ENCODE measurements around the gene MYO7A.

Gene MYO7A

DNA sequence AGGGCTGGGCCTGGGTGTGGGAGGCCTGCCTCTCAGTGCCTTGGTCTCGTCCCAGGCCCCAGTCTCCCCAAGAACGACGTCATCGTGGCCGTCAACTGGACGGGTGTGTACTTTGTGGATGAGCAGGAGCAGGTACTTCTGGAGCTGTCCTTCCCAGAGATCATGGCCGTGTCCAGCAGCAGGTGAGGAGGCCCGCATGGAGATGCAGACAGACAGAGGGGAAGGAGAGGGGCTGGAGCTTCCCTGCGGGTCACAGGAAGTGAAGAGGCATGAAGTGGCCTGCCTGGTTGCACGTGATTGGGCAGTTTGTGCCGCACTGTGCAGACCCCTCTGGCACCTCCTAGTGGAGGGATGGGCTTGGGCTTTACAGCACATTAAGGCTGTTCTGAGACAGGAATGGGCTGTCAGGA is 70.4 kb downstream of the MYO7A start:
- DNase-seq (ENCODE audit: low read depth in 4 of 4, low spot score in 1 of 4) = peak in 1 of 4 experiments; percentile 27

DNA sequence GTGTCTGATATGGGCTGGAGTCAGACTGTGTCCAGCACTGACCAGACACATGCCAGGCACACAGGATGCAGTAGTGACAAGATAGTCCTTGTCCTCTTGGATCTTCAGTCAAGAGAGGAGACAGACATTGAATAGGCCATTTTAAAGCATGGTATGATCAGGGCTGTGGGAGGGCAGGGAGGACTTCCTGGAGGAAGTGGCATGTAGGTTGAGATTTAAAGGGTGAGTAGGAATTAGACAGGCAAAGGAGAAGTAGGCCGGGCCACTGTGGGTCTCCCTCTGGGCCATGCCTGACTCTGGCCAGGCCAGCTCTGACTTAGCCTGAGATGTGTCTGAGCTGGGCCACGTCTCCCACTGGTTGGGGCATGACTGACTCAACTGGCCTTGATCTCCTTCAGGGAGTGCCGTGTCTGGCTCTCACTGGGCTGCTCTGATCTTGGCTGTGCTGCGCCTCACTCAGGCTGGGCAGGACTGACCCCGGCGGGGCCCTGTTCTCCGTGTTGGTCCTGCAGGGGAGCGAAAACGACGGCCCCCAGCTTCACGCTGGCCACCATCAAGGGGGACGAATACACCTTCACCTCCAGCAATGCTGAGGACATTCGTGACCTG is 71.2 kb downstream of the MYO7A start:
- DNase-seq (ENCODE audit: low read depth in 4 of 4, low spot score in 1 of 4) = no peak

DNA sequence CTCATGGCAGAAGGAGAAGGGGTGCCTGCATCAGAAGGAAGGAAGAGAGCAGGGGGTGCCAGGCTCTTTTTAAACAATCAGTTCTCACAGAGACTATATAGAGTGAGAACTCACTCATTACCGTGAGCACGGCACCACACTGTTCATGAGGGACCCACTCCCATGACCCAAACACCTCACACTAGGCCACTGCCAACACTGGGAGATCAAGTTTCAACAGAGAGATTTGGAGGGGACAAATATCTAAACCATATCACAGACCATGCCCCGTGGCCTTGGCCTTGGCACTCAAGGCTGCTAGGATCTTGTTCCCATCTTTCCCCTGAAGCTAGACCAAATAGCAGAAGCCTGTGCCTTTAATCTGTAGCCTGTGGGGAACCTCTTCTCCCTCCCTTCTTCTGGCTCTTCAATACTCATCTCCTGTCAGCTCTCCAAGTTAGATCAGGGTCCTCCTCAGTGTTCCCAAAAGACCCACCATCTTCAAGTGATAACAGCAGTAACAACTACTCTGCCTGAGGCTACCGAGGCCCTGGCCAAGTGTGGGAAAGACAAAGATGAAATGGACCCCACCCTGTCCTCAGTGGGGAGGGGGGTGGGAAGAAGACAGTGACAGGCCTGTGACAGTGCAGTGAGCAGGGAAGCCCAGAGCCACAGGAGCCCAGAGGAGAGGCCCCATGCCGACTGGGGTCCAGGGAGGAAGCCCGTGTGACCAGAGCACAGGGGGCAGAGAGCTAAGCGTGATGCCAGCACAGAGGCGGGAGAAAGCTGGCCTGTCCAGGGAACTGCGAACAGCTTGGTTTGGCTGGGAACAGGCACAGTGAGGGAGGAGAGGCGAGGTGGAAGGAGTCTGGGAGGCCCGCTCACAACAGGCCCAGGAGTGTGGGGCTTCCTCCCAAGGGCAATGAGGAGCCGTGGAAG is 72.6 kb downstream of the MYO7A start:
- DNase-seq (ENCODE audit: low read depth in 4 of 4, low spot score in 1 of 4) = no peak

DNA sequence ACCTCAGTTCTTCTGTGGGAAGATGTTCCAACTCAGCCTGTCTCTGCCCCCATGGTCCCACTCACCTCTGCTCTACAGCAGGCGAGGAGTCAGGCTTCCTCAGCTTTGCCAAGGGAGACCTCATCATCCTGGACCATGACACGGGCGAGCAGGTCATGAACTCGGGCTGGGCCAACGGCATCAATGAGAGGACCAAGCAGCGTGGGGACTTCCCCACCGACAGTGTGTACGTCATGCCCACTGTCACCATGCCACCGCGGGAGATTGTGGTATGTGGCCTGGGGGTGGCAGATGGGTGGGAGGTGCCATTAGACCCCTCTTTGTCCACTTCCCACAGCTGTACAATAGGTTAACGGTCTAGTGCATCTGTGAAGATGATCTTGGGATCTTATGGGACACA is 73.3 kb downstream of the MYO7A start:
- DNase-seq (ENCODE audit: low read depth in 4 of 4, low spot score in 1 of 4) = no peak

DNA sequence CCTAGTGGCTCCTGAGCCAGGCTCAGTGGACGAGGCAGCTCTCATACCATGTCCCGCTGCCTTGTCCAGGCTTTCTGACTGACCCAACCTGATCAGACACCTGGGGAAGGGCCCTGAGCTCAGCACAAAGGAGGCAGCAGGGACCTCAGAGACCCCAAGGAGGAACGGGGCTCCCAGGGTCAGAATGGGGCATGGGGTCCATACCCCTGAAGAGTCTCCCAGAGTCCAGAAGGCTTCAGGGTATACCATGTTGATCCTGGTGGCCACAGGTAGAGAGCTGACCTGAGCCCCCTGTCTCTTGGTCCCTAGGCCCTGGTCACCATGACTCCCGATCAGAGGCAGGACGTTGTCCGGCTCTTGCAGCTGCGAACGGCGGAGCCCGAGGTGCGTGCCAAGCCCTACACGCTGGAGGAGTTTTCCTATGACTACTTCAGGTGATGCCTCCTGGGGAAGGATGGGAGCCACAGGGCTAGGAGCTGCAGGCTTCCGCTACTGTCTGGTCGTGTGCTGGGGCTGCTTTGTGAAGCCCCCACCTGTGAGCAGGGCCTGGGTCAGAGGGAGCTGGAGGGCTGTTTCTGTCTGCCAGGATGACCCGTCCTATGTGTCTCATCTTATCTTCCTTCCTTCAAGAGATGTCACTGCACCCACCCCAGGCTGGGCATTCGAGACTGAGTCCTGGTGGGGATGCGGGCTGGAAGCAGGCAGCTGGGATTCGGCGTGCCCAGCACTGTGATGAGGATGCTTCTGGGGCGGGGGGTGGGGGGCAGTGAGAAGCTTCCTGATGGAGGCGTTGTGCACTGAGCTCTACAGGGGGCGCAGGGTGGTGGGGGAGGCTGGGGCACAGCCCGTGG is 74.2 kb downstream of the MYO7A start:
- DNase-seq (ENCODE audit: low read depth in 4 of 4, low spot score in 1 of 4) = no peak

DNA sequence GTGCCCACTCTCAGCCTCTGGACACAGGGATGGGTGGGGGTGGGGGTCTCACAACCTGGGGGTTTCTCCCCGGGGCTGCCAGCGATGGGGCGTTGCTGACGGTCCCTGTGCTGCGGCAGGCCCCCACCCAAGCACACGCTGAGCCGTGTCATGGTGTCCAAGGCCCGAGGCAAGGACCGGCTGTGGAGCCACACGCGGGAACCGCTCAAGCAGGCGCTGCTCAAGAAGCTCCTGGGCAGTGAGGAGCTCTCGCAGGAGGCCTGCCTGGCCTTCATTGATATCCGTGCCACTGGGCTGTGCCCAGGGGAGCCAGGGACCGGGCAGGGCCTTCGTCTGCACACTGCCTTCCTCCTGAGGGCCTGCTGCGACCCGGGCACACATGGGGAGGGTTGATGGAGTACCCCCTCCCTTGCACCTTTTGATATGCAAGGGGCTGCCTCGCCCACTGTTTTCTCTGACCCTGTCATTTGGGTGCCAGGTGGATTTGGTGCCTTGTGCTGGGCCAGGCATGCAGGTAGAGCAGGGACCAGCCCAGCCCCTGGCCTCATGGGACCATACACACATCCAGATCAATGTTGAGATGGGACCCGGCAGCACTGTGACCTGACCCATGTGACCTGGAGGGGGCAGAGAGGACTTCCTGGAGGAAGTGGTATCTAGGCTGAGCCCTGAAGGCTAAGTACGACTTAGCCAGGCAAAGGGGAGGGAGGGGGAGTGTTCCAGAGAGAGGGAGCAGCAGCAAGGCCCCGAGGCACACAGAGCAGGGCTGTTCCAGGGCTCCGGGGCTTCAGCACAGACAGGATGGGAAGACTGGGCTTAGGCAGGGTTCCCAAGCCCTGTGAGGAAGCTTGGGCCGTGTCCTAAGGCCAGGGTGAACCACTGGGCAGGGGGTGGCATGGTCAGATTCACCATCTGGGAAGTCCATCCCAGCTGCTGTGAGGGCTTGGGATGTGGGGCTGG is 75.2 kb downstream of the MYO7A start:
- no peak for DNase-seq (ENCODE audit: low read depth in 4 of 4, low spot score in 1 of 4)

DNA sequence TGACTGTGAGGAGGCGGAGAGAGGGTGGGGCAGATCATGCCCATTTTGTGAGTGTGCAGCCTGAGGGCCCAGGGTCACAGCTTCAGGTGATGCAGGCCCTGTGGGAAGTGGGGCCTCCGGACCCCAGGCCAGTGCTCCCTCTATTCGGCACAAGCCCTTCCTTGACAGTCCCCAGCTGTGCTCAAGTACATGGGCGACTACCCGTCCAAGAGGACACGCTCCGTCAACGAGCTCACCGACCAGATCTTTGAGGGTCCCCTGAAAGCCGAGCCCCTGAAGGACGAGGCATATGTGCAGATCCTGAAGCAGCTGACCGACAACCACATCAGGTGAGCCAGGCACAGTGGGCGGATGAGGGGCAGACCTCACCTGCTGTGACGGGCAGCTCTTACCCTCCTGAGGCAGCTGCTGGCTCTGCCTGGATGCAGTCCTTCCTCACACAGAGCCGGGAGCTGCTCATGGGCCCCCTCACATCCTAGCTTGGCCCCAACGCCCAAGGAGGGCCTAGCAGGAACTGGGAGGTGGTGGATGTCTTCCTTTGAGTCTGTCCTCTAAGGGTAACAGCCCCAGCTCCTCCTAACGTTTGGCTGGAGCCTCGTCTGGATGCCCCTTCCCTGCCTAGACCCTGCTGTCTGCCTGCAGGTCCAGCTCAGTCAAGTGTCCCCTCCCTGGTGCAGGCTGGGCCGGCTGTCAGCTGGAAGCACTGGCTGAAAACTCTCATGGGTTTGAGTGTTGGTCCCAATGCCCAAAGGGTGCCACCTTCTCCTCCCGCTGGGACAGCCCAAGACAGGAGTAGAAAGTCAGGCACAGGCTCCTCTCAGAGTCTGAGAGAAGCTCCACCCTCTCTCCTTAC is 76.1 kb downstream of the MYO7A start:
- no peak for DNase-seq (ENCODE audit: low read depth in 4 of 4, low spot score in 1 of 4)

DNA sequence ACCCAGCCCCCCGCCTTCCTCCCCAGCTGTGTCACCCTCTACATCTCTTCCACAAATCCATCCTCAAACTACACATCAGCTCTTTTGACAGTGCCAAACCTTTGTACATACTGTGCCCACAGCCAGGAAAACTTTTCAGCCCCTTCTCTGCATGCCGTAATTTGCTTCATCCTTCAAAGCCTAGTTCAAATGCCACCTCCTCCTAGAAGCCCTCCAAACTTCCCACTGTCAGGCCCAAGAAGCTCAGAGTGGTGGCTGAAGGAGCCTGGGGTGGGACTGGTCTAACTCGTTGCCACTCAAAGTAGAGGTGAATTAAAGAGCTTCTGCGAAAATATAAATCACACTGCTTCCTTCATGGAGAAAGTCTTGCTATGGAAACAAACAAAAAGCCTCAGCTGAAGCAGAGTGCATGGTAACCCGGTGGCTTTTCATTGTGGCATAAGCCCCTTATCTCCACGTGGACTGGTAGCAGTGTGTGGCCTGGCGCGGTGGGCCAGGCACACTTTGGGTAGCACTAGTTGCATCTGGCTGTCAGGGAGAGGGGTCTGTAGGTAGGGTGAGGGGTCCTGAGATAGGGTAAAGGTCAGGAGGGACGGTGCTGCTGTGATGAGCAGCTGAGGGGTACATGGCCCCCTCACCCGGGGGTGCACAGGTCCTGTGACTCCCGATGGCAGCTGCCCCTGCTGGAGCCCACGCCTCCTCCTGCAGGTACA is 76.9 kb downstream of the MYO7A start:
- no peak for DNase-seq (ENCODE audit: low read depth in 4 of 4, low spot score in 1 of 4)

DNA sequence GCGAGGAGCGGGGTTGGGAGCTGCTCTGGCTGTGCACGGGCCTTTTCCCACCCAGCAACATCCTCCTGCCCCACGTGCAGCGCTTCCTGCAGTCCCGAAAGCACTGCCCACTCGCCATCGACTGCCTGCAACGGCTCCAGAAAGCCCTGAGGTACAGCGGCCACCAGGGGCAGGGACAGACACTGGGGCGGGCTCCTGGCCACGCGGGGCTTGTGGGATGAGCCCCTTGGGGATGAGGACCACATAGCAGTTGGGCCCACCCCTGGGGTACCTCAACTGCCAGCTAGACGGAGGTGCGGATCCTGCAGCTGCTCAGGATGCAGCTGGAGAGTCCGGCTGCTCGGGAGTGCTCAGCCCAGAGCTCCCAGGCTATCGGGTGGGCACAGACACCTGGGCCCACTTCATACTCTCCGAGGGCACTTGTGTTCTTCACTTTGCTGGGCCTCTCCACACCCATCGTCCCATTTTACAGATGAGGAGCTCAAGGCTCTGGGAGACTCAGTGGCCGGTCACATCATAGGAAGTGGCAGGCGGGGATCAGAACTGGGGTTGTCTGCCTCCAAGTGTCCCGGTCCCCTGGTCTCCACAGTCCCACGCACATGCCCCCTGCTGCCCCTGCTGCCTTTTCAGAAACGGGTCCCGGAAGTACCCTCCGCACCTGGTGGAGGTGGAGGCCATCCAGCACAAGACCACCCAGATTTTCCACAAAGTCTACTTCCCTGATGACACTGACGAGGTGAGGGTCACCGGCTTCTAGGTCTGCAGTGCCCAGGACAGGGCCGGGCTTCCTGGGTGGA is 77.6 kb downstream of the MYO7A start:
- DNase-seq (ENCODE audit: low read depth in 4 of 4, low spot score in 1 of 4) = no peak

DNA sequence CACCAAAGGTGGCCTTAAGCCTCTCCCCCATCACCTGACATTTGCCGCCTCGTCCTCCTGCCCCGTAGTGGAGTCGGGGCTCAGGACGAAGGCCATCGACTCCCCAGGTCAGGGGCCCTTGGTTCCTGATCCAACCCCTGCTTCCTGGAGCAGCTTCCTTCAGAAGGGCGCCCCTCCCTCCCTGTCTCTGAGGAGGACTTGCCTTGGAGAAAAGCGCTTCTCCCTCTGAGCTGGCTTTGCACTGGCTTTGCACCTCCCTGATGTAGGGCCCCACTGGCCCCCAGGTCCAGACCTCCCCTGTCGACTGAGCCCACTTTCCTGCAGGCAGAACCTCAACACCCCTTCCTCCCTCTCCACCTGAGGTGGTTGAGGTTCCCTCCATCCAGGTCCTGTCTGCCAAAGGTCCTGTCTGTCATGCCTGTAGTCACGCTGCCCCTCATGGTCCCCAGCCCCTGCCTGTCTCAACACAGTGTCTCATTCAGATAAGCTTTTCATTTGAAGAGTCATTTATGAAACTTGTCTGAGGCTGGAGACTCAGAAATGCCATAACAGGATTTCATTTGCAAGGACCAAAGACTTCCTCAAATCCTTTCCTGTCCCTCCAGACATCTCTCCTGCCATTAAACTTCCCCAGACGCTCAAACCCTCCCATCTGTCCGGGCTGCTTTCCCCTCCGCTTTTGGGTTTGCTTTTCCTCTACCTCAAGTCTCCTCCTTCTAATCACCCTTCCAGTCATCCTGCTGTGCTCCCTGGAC is 78.4 kb downstream of the MYO7A start:
- DNase-seq (ENCODE audit: low read depth in 4 of 4, low spot score in 1 of 4) = no peak

DNA sequence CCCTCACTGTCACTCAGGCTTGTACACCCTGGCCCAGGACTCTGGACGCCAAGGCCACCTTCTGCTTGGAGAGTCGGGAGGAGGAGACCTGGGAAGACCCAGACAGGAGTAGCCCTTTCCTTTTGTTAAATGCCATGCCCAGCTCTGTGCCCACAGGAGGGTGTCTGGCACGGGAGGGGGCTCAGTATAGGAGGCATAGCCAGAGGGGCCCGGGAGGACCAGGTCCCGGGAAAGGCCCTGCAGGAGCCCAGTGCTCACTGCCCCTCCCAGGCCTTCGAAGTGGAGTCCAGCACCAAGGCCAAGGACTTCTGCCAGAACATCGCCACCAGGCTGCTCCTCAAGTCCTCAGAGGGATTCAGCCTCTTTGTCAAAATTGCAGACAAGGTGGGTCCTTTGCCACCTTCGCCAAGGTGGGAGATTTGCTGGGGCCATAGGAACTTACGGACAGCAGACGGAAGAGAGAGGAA is 79.0 kb downstream of the MYO7A start:
- no peak for DNase-seq (ENCODE audit: low read depth in 4 of 4, low spot score in 1 of 4)

DNA sequence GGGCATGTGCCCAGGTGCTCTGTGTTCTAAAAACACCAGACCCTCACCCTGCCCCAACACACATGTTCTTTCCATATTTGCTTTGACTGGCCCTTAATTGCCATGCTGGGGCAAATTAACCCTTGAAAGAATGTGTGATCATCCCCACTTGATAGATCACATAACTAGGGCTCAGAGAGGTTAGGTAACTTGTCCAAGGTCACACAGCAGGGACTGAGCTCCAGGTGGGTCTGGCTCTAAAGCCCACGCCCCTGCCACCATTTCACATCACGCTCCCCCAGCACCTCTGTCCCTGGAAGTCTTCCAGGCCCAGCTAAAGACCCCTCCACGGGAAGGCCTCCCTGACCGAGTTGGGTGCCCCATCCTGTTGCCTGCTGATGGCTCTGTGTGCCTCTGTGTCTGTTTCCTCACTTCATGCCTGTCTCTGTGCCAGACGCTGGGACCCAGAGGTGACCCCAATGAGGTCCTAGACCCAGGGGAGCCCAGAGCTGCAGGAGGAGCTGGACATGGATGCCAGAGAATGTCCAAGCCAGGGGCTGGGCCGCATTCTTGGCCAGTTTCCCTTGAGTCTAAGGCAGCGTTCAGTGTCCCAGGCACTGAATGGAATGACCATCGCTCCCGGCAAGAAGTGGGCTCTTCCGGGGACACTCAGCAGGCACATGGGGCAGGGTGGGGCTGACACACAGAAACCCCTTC is 79.7 kb downstream of the MYO7A start:
- no peak for DNase-seq (ENCODE audit: low read depth in 4 of 4, low spot score in 1 of 4)

DNA sequence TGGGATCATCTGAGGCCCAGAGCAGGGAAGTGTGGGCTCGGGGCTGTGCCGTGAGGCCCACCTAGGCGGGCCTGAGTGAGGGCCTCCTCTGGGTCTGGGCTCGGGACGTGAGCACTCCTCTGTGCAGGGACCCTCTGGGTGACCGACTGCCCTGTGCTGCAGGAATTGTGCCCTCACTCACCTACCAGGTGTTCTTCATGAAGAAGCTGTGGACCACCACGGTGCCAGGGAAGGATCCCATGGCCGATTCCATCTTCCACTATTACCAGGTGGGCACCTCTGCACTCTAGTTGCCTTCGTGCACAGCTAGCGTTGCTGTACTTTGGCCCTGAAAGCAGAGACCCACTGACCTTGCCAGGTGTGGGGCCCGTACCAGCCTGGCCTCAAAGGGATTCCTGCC is 80.5 kb downstream of the MYO7A start:
- no peak for DNase-seq (ENCODE audit: low read depth in 4 of 4, low spot score in 1 of 4)

DNA sequence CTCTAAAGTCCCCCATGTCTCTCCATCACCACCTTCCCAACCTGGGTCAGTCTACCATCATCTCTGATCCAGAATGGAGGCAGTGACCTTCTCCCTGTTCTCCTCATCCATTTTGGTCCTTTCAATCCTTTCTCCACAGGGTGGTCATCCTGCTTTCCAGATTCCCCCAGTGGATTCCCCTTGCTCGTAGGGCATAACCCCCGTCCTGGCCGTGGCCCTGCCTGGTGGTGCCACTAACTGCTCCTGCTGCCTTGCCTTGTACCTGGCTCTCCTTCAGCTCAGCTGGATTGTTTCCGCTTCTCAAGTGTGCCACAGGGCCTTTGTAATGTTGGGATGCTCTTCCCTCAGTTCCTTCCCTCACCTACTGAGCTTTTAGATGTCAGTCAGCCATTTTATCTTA is 81.6 kb downstream of the MYO7A start:
- DNase-seq (ENCODE audit: low read depth in 4 of 4, low spot score in 1 of 4) = no peak

DNA sequence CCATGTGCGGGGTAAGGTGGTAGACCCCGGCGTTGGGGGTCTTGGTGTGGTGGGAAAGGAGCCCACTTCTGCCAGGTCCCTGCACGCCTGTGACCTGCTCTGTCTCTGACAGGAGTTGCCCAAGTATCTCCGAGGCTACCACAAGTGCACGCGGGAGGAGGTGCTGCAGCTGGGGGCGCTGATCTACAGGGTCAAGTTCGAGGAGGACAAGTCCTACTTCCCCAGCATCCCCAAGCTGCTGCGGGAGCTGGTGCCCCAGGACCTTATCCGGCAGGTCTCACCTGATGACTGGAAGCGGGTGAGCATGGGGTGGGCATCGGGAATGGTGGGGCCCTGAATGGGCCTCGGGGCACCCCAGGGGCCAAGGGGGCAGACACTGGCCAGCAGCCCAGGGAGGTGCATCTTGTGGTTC is 83.0 kb downstream of the MYO7A start:
- DNase-seq (ENCODE audit: low read depth in 4 of 4, low spot score in 1 of 4) = no peak

DNA sequence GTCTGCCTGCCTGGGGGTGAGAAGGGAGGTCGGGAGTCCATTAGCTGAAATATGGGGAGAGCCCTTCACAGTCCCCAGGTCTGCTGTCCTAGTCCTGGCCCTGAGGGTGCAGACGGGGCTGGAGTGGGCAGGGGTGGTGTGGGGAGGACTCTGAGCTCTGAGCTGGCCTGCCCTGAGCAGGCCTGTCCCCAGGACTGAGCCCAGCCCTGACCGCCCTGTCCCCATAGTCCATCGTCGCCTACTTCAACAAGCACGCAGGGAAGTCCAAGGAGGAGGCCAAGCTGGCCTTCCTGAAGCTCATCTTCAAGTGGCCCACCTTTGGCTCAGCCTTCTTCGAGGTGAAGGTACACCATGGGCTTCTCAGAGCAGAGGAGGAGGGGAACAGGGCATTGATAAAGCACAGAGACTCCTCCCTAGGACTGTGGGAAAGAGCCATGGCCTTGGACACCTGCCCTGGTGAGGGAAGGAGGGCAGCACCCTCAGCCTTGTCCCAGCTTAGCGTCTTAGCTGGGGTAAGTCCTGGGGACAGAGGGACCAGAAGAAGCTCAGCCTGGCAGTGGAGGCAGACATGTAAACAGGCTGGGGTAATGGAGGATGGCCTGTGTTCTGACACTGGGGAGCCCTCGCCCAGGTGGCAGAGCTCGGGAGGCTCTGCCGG is 83.7 kb downstream of the MYO7A start:
- no peak for DNase-seq (ENCODE audit: low read depth in 4 of 4, low spot score in 1 of 4)
